RPMI7951 (cell line): ENCODE data around the gene AP5B1. TPM values are rescaled to one million over a fixed set of nuclear protein-coding genes. Genes with fewer than 3 reads are reported as not detected.

Experiments
- DNase-seq: peaks from one replicate; pipeline ENCODE4 v3.0.0-alpha.2; 2012; ENCODE audit warnings: low read depth
- total RNA-seq: library from RNA; depleted of rRNA; stranded (reverse); fragments of >200 nt; shearing (Covaris generic); gene quantifications from 2 replicates; pipeline ENCODE4 v1.2.3, GENCODE V29; 2014

AP5B1 gene
- total RNA-seq, 1 experiment from 2014 or later: 4.2 TPM

DNA sequence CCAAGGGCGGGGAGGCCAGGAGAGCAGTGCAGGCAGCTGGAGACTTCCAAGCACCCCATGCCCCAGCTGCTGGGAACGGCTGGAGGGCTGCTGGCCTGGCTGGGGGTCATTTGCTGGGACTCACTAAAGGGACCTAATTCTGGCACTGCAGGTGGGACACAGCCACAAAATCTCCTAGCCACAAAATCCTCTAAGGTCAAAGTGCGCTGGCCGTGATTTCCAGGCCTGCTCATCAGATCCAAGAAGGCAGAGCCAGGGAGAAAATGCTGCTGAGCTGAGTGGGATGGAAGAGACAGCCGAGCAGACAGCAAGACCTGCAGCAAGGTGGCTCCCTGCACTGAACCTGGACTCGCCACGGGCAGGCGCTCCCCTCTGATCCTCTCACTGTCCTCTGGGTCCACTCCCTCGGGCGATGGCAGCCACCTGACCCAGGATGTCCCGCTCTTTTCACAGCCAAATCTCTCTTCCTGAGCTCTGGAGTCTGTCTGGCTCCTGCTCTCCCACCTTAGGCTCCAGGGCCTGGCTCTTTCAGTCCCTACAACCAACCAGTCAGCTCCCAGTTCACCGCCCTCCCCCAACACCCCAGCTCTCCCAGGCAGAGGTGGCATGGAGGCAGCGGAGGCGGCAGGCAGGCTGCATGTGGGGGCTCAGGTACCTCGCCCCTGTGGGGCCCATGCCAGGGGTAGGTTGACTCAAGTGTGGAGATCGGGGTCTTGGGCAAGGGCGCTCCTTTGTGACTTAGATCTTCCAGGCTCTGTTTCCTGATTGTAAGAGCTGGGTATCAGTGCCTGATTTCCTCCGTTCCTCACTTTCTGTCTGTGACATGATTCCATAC, 20.6 kb upstream of the AP5B1 start:
- no peak for DNase-seq

DNA sequence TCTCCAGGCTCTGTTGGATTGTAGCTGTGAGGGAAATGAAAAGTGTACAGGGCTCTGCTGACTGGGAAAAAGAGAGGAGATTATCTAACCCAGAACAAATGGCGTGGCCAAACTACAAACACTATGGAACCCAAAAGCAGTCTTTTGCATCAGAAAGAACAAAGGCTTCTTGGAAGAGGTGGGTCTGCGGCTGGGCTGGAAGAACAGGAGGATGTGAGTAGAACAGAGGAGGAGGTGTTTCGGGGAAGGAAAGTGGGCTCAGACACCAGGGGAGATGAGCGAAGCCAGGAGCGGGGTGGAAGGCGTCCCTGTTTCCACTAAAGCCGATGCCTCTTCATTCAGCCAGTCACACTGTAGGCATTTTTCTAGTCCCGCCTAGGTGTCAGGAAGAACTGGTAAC, 18.1 kb upstream of the AP5B1 start:
- DNase-seq: no peak

DNA sequence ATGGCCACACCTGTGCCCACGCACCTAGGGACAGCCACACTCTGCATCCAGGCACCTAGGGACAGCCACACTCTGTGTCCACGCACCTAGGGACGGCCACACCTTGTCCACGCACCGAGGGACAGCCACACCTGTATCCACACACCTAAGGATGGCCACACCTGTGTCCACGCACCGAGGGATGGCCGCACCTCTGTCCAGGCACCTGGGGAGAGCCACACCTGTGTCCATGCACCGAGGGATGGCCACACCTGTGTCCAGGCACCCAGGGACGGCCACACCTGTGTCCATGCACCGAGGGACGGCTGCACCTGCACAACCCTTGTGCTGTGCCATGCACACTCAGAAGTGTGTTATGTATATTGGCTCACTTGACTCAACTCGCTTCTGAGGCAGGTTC, 16.9 kb upstream of the AP5B1 start:
- DNase-seq: no peak

DNA sequence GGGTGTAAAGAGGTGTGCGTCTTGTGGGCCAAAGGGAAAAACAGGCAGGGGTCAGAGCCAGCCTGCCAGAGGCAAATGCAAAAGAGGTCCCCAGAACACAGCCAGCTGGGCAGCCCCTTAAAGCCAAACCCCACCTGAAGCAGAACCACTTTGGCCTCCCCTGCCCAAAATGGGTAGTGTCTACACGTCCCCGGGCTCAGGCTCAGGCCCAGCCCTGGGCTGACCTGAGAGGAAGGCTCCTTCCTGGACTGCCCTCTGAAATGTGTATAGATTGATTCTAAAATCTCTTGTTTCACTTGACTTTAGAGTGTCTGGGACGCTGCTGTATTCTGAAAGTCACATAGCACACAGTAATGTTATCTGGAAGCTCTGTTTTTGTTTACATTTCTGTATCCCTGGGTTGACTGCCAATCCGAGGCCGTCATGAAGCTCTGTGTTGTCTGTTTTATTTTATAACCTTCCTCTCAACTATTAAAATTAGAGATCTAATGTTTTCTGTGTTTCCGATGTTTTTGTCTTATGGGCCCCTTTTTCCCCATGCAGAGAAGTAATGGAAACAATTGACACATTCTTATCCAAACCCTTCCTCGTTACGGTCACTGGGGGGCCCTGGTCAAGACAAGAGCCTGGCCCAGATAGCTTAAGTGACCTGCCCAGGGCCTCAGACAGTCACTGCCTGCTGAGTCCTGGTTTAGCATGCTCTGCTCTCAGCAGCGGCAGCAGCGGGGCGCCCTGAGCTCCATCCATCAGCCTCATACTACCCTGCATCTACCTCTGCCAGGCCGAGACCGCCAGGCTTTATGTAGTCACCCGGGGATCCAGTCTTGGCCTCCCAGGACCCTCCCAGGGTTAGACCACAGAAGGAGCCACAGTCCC, 16.2 kb upstream of the AP5B1 start:
- DNase-seq: no peak

DNA sequence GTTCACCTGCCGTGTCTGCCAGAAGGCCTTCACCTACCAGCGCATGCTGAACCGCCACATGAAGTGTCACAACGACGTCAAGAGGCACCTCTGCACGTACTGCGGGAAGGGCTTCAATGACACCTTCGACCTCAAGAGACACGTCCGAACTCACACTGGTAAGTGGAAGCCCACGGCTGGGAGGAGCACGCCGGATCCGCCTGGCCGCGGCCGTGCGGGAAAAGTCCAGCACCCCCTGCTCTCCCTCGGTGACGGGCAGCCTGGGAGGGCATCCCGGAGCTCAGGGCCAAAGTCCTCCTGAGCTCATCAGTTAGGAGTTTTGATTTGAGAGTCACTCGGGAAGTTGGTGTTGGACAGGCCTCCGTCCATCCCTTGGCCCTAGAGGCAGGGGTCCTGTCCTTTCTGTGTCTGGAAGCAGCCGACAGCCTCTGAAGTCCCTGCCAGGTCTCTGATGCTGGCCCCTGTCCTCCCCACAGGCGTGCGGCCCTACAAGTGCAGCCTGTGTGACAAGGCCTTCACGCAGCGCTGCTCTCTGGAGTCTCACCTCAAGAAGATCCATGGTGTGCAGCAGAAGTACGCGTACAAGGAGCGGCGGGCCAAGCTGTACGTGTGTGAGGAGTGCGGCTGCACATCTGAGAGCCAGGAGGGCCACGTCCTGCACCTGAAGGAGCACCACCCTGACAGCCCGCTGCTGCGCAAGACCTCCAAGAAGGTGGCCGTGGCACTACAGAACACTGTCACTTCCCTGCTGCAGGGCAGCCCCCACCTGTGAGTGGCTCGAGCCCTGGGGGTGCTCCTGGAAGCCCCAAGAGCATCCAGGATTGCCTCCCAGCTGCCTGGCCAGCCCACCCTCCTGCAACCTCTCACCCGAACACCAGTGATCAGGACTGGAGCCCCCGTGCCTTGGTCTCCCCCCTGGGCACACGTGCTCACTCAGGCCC, 14.1 kb upstream of the AP5B1 start:
- no peak for DNase-seq

DNA sequence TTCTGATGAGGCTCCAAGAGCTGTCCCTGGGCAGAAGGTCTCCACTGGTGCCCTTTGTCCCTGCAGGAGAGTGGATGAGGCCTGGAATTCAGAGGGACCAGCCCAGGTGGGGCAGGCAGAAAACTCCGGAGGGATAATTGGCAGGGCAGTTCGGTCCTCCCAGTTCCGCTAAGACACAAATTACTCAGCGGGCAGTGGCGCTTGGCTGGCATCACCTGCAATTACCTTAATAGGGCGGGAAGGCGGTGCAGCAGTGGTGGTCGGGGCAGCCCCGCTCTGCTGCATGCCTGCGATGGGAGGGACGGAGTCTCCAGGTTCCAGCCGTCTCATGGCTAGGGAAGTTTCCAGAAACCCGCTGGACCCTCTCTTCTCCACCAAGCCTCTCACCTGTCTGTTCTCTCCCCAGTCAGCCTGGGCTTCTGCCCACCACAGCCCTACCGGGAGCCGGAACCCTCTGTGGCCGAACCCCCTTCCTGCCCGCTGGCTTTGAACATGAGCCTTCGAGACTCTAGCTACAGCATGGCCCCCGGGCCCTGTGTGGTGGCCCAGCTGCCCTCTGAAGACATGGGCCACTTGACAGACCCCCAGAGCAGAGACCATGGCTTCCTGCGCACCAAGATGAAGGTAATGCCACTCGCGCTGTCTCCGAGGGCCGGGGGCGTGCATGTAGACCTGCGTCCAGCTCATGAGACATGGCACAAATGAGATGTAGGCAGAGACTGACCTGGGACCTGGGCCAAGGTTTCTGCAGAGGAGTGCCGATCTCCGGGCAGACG, 13.0 kb upstream of the AP5B1 start:
- no peak for DNase-seq

DNA sequence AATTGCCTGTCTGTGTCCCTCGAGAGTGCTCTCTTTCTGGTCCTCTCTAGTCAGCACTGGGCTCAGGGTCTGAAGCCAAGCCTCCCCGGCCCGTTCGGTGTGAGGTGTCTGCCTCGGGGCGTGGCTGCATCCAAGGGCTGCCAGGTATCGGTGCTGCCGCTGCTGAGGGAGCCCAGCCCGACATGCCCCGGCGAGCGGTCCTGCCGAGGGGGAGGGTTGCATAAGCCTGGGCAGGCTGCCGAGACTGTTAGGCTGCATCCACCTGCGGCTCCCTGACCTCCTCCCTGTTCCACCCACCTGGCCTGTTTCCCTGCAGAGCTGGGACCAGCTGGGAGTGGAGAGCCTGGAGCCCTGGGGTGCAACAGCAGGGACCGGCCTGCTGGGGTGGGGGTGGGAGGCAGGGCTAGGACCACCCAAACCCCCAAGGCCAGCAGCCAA, 12.4 kb upstream of the AP5B1 start:
- no peak for DNase-seq

DNA sequence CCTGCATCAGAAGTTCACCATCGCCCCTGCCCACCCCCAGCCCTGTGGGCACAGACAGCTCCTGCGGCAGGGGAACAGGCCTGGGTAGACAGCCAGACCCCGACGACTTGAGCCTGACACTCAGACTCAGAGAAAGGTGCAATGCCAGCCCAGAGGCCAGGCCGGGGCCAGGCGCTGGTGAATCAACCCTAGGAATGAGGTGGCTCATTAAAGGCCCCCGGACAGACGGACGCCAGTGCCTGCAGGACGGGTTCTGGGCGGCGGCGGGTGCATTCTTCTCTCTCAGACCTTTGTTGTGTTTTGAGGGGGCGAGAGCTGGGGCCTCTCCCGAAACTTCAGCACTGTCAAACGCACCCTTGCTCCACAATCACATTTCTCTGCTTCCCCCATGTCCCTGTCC, 11.7 kb upstream of the AP5B1 start:
- DNase-seq: no peak

DNA sequence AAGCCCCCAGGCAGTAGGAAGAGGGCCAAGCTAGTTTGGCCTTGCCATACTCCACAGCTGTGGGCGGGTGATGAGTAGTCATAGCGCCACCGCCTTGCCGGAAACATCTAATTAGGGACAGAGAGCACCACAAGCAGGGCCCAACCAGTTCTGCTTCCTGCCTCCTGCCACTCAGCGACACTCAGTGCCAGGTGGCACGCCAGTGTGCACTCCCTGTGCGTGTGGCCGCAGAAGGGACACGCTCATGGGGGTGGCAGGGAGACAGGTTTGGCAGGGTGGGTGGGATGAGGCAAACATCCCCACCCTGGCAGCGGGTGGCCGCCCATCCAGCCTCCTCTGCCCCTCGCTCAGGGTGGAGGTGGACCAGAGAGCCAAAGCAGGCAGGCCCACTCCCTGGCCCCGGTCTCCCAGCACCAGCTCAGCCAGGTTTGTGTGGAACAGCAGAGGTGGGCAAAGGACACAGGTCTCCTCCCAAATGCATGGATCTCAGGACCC, 11.0 kb upstream of the AP5B1 start:
- peak; percentile 53 for DNase-seq

DNA sequence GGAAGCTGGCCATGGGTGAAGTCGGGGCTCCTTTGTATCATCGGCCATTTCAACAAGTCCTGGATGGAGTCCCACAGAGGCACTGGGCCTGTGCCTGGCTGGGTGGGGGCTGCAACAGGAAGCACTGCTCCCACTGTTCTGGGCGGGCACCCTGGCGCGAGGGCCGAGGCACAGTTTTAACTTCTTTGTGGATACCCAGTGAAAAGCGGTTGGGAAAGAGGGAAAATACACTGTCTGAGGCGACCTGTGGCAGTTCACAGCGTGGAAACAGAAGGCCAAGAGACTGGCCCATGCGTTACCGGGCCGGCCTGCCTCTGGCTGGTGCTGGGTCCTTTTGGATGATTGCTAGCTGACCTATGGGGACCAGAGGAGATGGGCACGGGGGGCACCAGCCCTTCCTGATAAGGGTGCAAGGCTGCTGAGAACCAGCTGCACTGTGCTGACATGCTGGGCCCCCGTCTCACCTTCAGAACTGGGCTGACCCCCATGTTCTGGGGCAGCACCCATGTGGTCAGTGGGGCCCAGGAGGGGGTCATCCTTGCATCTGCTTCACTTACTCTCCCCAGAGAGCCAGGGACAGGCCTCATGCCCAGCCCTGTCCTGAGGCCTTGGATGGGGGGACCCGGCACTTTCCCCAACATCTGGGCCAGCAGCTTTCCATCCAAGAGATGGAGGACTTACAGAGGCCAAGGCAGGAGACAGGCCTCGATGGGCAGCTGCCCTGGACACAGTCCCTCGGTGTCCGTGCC, 10.3 kb upstream of the AP5B1 start:
- DNase-seq: no peak

DNA sequence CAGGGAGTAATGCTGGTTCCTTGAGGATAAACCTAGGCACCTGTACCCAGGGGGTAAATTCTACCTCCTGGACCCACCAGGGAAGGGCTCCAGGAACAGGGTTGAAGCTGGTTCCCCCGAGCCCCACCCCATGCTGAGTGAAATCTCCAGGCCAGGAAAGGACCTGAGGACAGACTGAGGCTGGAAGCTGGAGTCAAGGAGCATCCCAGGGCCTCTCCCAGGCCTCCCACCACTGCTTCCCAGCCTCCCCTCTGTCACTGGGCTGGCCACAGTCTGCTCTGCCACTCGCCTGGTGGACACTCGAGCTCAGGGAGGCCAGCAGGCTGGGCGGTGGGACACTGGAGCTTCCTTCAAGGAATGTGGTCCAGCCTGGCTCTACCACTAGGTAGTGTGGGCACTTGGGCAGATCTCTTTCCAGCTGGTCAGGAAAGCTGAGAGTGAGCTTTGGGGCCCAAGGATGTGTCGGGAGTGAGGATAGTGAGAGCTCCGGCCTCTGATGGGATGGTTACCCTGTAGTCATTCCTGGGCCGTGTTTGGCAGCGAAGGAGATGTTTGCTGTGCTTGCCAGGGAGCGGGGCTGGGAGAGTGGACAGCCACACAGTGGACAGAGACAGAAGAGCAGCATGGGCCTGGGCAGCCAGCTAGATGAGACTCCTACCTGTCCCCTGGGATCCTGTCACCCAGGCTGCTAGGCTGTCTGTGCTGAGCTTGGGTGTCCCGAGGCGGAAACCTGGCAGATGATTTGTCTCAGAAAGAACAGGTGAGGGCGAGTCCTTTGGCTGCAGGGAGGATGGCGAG, 9.5 kb upstream of the AP5B1 start:
- no peak for DNase-seq

DNA sequence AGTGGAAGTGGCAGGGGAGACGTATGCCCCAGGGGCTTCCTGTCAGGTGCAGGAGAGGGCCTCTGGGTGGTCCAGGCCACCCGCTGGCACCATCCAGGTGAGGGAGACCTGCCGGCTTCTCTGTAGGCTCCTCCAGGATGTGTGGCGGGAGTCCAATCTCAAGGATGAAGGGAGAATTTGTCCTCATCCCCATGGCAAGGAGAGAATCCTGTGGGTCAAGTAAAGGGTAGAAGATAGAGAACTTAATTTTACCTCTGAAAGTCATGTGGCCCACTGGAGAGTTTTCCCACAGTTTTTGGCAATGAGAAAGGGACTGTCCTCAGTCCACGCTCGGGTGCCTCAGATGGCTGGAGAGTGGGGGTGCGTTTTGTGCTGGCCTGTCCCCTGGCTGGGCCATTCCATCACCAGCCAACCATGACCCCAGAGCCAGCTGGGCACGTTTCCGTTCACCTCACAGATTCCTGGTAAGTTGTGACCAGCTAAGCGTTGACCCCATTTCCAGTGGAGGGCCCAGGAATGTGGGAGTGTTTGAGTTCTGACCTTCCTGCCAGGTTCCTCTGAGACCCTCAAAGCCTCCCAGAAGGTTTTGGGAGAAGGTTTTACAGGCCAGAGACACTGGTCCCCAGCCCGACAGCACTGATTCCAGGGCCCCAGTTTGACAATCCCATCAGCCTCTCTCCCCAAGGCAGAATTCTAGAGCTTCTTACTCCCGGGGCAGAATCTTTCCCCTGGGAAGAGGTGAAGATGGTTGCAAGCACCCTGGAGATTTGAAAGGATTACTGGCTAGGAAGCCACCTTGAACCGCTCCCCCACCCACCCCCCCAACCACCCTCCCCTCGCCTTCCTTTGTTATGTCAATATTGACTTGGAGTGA, 8.7 kb upstream of the AP5B1 start:
- no peak for DNase-seq

DNA sequence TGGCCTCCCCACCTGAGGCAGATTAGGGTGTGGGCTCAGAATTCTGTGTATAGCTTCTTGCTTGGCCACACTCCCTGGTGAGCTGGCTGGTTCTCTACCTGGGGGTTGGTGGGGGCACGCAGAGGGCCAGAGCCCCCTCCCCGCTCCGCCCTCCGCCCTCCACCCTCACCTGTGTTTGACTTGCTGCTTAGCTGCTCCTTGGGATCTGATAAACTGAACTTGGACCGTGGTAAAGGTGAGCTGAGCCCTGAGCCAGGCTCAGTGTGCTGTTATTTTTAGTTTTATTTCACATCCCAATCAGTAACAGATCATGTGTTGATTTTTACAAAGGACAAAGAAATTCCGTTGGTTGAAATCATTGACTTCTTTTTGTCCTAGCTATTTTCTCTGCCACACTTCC, 8.0 kb upstream of the AP5B1 start:
- DNase-seq: no peak

DNA sequence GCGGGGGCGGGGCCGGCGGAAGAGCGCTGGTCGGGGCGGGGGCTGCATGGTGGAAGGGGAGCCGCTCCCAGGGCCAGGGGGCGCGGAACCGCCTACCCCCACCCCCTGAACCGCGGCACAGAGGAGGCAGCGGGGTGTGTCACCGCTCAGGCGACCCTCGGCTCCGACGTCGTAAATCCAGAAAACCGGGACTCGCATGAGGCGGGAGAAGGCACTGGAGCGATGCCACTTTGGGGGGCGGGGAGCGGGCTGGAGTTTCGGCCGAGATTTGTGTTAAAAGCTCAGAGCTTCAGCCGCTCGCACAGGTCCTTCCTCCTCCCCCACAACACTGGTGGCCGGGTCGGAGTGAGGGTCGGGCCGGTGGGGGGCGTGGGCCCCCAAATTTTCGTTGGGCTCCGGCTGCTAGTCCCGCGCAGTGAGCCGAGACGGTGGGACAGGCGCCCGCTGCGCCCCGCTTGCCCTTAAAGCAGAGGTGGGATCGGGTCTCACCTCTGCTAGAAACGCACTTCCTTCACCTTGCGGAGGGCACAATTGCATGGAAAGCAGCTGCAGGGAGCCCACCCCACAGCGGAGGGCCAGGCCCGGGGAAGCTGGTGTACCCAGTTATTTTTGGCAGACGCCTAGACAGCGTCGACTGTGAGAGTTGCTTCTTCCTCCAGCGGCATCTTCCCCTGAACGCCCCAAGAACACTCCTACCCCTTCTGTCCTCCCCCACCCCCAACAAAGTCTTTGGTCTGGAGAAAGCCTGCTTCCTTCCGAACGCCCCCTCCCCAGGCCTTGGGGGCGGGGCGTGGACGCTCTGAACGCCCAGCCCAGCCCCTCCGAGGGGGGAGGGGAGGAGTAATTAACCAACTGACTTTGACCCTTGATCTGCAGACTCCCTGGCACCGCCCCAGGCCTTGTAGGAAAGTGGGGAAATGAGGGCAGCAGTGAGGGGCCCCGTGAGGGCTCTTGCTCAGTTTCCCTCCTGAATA, 7.2 kb upstream of the AP5B1 start:
- DNase-seq: no peak

DNA sequence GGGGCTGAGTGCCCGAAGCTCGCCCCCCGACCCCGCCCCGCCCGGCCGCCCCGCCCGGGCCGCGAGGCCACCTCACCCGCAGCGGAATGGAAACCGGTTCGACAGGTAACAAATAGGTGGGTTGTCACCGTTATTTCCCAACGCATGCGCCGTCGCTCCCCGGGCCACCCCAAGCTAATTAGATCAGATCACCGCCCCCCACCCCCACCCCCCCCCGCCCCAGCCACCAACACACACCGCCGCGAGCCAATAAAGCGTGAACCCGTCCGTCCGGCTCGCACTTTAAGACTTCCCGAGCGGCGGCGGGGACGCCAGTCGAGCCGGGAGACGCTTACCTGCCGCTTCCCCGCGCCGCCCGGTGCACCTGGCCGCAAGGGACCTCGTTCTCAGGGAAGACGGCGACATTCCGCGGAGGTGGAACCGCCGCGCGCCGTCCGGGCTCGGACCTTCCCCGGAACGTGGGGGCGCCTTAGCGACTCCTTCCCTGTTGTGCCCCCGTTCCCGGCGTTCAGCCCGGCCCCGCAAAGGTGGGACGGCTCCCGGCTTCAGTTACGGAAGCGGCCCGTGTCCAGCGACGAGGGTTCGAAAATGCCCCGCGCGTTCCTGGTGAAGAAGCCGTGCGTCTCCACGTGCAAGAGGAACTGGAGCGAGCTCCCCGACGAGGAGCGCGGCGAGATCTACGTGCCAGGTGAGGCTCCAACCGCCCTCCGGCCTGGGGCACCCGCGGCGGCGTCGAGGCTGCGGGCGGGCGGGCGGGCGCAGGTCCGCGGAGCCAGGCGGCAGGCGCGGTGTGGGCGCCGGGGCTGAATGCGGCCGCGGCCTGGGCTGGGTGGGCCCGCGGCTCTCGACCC, 6.2 kb upstream of the AP5B1 start, which contains the start of gene OVOL1:
OVOL1 (plus strand) TSS at position 278 of the 851 bp plus-strand sequence; CDS start at position 589, 311 bp downstream.
- no peak for DNase-seq
